Fibroblast of lung (primary cell): ENCODE measurements around the gene ZNF322. TPM values are rescaled to one million over a fixed set of nuclear protein-coding genes. Genes with fewer than 3 reads are reported as not detected.

Source experiments
- DNase-seq, 2 donors: peaks; one replicate each; pipeline versions ENCODE4 v3.0.0 to v3.0.0-alpha.2; 2010; ENCODE audit warnings: low read depth in 2 of 2
- H2AFZ ChIP-seq: 2 replicates; pipeline ENCODE4 v1.5.1; 2012; ENCODE audit warnings: low read length, control low read depth, inconsistent platforms
- H3K27ac ChIP-seq: 2 replicates; pipeline ENCODE4 v1.5.1; 2011; ENCODE audit warnings: low read length, control low read depth; ENCODE audit not compliant: insufficient read depth
- H3K27me3 ChIP-seq: 2 replicates; pipeline ENCODE4 v1.5.1; 2011; ENCODE audit warnings: mild to moderate bottlenecking, low read length; ENCODE audit not compliant: control insufficient read depth, insufficient read depth
- H3K36me3 ChIP-seq: 2 replicates; pipeline ENCODE4 v1.5.1; 2011; ENCODE audit warnings: low read length; ENCODE audit not compliant: control insufficient read depth, insufficient read depth
- H3K4me1 ChIP-seq: 2 replicates; pipeline ENCODE4 v1.5.1; 2011; ENCODE audit warnings: low read length; ENCODE audit not compliant: control insufficient read depth, insufficient read depth; ENCODE audit errors: extremely low read depth
- H3K4me2 ChIP-seq: 2 replicates; pipeline ENCODE4 v1.5.1; 2011; ENCODE audit warnings: low read length, control low read depth; ENCODE audit not compliant: insufficient read depth; ENCODE audit errors: extremely low read depth
- H3K4me3 ChIP-seq, 4 experiments: fragments of 200-600 bp in 1 of 4; sonication (generic) in 1 of 4; replicated peaks in 1 of 4; 2 replicates each; pipeline ENCODE4 v1.5.1; 2011 to 2016; ENCODE audit warnings: low read length in 4 of 4, low read depth in 3 of 4, mild to moderate bottlenecking in 3 of 4, control low read depth in 2 of 4, inconsistent platforms in 1 of 4, mixed read lengths in 1 of 4; ENCODE audit not compliant: insufficient read depth in 1 of 4; ENCODE audit errors: control extremely low read depth in 1 of 4
- H3K79me2 ChIP-seq: 2 replicates; pipeline ENCODE4 v1.5.1; 2012; ENCODE audit warnings: mild to moderate bottlenecking, low read length, inconsistent platforms; ENCODE audit not compliant: control insufficient read depth, insufficient read depth
- H3K9ac ChIP-seq: 2 replicates; pipeline ENCODE4 v1.5.1; 2011; ENCODE audit warnings: mild to moderate bottlenecking, low read length, control low read depth; ENCODE audit not compliant: insufficient read depth
- H3K9me3 ChIP-seq: 2 replicates; pipeline ENCODE4 v1.5.1; 2012; ENCODE audit warnings: low read depth, low read length; ENCODE audit not compliant: control insufficient read depth, insufficient read depth
- H4K20me1 ChIP-seq: 2 replicates; pipeline ENCODE4 v1.5.1; 2011; ENCODE audit warnings: low read length; ENCODE audit not compliant: control insufficient read depth, insufficient read depth; ENCODE audit errors: extremely low read depth
- CTCF ChIP-seq, 2 donors: IDR thresholded peaks in 1 of 2; conservative IDR thresholded peaks in 1 of 2; 1 replicate in 1 of 2; 2 replicates in 1 of 2; pipeline ENCODE4 v1.5.1; 2011 to 2012; ENCODE audit warnings: low read length in 2 of 2, control low read depth in 1 of 2, inconsistent platforms in 1 of 2, low read depth in 1 of 2, mild to moderate bottlenecking in 1 of 2
- EZH2 ChIP-seq: IDR thresholded peaks from 2 replicates; pipeline ENCODE4 v1.5.1; 2012; ENCODE audit warnings: low read length, control low read depth, mild to moderate bottlenecking; ENCODE audit errors: missing control alignments
- polyA plus RNA-seq, 2 donors: library from polyadenylated mRNA; depleted of rRNA in 1 of 2; stranded (reverse) in 1 of 2; unstranded in 1 of 2; fragments of >200 nt; gene quantifications; 2 replicates each; pipeline ENCODE4 v1.2.1, GENCODE V29; 2011 to 2012; ENCODE audit warnings: missing spikeins in 1 of 2
- total RNA-seq: library from RNA; depleted of rRNA; stranded (reverse); fragments of >200 nt; gene quantifications from 2 replicates; pipeline ENCODE4 v1.2.1, GENCODE V29; 2014

Gene ZNF322
- total and polyA plus RNA-seq, 2 donors (not counting 1 experiment from before 2014, with no cell fraction given) = 13.3 to 17.3 TPM

DNA sequence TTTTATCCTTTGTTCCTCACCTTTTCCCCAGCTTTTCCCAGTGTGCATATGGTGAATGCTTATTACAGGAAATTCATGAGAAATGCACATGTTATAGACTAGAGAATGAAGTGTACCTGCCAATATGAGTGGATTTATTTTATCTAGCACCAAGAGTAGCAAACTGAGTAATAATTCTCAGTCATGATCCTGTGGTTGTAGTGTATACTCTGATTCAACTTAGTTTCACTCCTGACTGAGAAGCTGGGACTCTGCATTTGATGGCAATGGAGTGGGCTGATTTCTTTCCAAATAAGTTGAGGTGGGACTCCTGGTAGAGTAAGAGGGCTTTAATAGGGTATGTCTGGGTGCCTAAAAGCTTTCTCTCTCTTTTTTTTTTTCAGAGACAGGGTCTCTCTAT lies 58.8 kb downstream of the ZNF322 start:
- no peak overlapping the region for H3K9ac ChIP-seq

GRCh38 chr6:26599591-26599990 lies 60.0 kb downstream of the ZNF322 start:
- no peak overlapping the region for H3K27ac ChIP-seq
- H3K27me3 ChIP-seq = no peaks in the 10 kb centered on the region
- no peak overlapping the region for H2AFZ ChIP-seq
- no peaks in the 10 kb centered on the region for H3K9me3 ChIP-seq
- TF ChIP-seq EZH2 (no peak), CTCF (conservative IDR thresholded peaks at IDR 0.05 in 1 of 2, IDR thresholded peaks at IDR 0.05 in 1 of 2; ENCODE audit: low read depth in 1 of 2, low read length in 2 of 2) (no peak)
- no peak overlapping the region for H3K4me3 ChIP-seq
- peaks cover 2% of the 10 kb centered on the region for H3K4me1 ChIP-seq
- DNase-seq = no peak
- no peak overlapping the region for H3K9ac ChIP-seq
- H3K36me3 ChIP-seq = peaks cover 2% of the 10 kb centered on the region
- no peaks in the 10 kb centered on the region for H4K20me1 ChIP-seq
- peaks cover 14% of the 10 kb centered on the region for H3K79me2 ChIP-seq
- no peak overlapping the region for H3K4me2 ChIP-seq

More for the DNA sequence above, 58.8 kb downstream of the ZNF322 start:
- Histone ChIP-seq H3K9me3 (no peaks in the 10 kb centered on the region), H3K36me3 (peaks cover 2% of the 10 kb centered on the region), H3K27ac (no peak overlapping the region), H3K27me3 (no peaks in the 10 kb centered on the region), H3K4me2 (no peak overlapping the region), H3K4me1 (no peaks in the 10 kb centered on the region), H4K20me1 (no peaks in the 10 kb centered on the region), H2AFZ (no peak overlapping the region), H3K4me3 (no peak overlapping the region), H3K79me2 (peaks cover 14% of the 10 kb centered on the region)
- TF ChIP-seq CTCF (conservative IDR thresholded peaks at IDR 0.05 in 1 of 2, IDR thresholded peaks at IDR 0.05 in 1 of 2; ENCODE audit: low read depth in 1 of 2, low read length in 2 of 2) = no peak
- no peak for TF ChIP-seq EZH2
- no peak for DNase-seq

GRCh38 chr6:26599134-26599533 lies 60.4 kb downstream of the ZNF322 start:
- Histone ChIP-seq H3K36me3 (peaks cover 2% of the 10 kb centered on the region), H3K27ac (no peak overlapping the region), H3K4me1 (peaks cover 2% of the 10 kb centered on the region), H4K20me1 (no peaks in the 10 kb centered on the region), H3K9ac (no peak overlapping the region), H3K27me3 (no peaks in the 10 kb centered on the region), H2AFZ (no peak overlapping the region), H3K79me2 (peaks cover 14% of the 10 kb centered on the region), H3K9me3 (no peaks in the 10 kb centered on the region), H3K4me3 (no peak overlapping the region), H3K4me2 (no peak overlapping the region)
- no peak for DNase-seq
- TF ChIP-seq CTCF (conservative IDR thresholded peaks at IDR 0.05 in 1 of 2, IDR thresholded peaks at IDR 0.05 in 1 of 2; ENCODE audit: low read depth in 1 of 2, low read length in 2 of 2) = no peak
